EH (cell line): ENCODE data around the gene GTF3C6.
"Not testable (repeated sequence)": the region's sequence is repeated elsewhere in the genome, so short reads cannot be mapped to it uniquely, and the experiment has no call there.

Source experiments
- DNase-seq: peaks from one replicate; pipeline ENCODE4 v3.0.0-alpha.2; 2015; ENCODE audit warnings: low read depth

The GTF3C6 gene, protein sequence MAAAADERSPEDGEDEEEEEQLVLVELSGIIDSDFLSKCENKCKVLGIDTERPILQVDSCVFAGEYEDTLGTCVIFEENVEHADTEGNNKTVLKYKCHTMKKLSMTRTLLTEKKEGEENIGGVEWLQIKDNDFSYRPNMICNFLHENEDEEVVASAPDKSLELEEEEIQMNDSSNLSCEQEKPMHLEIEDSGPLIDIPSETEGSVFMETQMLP

DNA sequence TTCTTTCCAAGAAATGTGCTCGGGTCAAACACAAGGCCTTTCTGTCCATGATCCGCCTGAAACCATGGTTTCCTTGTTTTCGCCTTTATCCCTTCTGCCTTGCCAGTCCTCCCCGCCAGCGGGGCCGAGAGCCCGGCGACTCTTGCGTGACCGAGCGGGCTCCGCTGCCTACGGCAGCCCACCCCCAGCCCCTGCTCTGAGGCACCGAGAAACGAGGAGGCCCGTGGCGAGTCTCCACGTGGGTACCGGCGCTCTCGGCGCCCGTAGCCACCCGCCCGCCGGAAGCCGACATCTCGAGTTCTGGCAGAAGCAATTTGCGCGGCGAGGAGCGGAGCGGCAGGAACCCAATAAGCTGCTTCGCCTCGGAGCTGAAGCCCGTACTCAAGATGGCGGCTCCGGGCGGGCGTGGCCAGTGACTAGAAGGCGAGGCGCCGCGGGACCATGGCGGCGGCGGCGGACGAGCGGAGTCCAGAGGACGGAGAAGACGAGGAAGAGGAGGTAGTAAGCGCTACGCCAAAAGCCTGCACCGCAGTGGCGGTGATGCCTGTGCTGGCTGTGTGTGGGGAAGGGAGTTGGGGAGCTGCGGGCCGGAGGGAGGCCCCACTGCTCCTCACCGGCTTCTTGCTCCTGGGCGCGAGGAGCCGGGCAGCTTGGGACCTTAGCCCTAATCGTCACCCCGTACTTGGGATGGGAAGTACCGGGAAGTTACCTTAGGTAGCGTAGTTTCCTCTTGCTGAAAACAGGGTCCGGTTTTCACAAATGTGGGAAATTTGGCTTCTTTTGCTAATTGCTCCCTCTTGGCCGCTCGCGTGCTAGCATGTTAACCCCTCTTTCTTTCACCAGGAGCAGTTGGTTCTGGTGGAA lies at the start of gene GTF3C6:
TSS of gene GTF3C6 (plus strand) at position 378 of the 864 bp plus-strand sequence. CDS start at position 442, 64 bp downstream.
- DNase-seq = peak; percentile 94

DNA sequence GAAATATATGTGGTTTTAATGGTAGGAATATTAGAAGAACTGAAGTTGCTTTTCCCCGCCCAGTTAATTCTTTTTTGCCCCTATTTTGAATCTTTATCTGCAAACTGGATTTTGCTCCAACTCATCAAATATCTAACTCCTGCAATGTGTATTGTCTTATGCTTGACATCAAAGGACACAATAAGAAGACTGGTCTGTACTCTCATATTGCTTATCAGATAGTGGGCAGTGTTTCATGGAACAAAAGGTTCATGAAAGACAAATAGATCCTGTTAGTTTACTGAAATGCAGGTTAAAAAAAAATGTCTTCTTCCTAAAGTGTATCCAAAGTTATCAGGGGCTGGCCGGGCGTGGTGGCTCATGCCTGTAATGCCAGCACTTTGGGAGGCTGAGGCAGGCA lies 27.7 kb upstream of the GTF3C6 start:
- no peak for DNase-seq

DNA sequence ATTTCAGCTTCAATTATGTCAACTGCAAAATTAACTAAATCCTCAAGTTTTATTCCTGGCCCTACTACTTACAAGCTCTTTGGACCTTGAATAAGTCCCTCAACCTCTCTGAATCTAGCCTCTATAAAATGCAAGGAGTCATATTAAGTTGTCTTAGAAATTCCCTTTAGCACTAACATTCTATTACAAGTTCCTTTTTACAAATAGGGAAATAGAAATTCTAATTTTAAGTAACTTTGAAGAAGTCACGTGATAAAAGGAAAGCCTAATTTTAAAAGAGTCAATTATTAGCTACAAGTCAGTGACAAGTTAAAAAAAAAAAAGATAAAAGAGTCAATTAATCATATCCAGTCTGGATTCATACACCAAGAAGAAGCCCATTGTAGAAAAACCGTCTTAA lies 24.6 kb upstream of the GTF3C6 start:
- DNase-seq = no peak

DNA sequence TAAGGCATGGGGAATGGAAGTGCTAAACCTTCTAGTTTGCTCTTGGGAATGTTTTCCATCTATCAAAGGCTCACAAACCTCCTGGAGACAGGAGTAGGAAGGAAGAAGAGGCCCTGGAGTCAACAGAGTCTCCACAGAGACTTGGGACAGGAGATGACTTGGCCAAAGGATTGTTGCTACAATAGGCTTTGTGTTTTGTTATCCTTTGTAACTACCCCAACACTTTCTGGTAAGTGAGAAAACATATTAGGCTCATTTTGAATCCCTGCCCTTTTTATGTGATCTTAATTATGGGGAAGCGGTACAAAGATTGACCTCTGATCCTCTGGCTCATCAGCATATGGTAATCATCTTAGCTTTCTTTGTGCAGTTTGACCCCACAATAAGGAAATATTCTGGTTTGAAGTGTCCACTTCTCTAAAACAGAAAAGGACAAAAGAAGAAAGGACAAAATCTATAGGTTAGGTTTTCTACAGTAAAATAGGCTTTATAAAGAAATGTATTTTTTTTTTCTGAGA lies 24.1 kb upstream of the GTF3C6 start:
- no peak for DNase-seq

DNA sequence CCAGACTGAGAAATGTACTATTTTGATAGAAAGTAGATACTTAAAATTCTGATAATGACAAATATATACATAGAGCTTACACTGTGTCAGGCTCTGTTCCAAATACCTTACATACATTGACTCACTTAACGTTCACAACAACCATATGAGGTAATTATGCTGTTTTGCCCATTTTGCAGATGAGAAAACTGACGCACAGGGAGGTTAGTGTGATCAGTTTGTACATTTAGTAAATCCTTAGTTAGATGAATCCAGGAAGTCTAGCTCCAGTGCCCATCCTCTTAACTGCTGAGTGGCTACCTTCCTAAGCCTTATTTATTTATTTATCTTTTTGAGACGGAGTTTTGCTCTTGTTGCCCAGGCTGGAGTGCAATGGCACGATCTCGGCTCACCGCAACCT lies 23.3 kb upstream of the GTF3C6 start:
- no peak for DNase-seq

DNA sequence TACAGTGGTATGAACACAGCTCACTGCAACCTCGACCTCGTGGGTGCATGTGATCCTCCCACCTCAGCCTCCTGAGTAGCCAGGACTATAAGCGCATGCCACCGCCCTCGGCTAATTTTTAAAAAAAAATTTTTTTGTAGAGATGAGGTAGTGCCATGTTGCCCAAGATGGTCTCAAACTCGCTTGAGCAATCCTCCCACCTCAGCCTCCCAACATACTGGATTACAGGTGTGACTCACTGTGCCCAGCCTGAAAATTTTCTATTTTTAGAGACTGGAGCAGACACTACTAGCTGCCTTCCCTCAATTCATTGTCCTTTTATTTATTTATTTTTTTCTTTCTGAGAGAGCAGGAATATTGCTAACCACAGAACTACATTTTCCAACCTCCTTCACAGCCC lies 20.3 kb upstream of the GTF3C6 start:
- DNase-seq = no peak

DNA sequence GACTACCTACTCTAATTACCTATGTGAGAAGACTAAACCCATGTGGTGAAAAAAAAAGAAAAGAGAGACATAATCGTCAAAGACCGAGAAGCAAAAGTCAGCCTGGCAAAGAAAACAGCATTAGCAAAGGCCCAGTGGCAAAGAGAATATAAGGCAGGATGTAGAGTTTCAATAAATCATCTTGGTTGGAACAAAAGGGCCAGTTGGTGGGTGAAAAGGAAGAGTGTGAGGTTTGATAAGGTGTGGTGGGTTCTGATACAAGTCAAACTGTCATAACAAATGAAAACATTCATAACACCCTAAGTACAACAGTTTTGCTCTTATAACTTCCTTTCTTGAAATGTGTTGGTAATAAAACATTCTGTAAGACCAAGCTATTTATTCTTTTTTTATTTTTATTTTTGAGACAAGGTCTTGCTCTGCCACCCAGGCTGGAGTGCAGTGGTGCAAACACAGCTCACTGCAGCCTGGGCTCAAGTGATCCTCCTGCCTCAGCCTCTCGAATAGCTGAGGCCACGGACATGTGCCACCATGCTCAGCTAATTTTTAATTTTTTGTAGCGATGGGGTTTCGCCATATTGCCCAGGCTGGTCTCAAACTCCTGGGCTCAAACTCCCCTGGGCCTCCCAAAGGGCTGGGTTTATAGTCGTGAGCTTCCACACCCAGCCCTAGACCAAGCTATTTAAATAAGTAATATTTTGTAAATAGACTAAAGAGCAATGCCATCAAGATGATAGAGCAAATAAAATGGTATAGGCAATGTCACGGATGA lies 18.9 kb upstream of the GTF3C6 start:
- DNase-seq = no peak

DNA sequence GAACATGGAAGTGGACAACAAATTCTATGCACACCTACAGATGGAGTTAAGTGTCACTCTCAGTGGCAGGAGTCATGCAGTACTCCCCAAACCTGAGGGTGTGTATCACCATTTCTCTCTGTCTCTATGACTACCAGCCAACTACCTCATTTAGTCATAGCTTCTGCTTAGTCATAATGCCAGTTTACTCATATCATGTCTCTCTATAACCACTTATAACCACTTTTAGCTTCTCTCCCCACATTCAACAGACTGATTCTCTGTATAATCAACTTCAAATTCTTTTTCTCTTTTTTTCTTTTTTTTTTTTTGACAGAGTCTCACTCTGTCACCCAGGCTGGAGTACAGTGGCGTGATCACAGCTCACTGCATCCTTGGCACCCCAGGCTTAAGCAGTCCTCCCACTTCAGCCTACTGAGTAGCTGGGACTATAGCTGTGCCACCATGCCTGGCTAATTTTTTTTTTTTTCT lies 13.8 kb upstream of the GTF3C6 start:
- DNase-seq = peak; percentile 89

DNA sequence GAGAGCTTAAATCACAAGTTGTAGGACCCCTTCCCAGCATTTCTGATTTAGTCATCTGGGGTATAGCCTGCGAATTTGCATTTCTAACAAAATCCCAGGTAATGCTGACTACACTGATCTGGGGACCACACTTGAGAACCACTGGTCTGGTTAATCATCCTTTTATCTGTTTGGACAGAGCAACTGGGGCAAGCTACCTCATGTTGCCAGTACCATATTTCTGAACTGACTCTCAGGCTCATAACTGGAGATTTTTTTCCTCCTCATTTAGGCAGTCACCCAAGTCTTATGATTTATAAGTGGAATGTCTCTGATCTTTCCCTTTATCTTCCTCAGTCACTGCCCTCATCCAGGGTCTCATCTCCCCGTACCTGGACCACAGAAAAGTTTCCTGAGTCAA lies 12.0 kb upstream of the GTF3C6 start:
- peak; percentile 27 for DNase-seq

DNA sequence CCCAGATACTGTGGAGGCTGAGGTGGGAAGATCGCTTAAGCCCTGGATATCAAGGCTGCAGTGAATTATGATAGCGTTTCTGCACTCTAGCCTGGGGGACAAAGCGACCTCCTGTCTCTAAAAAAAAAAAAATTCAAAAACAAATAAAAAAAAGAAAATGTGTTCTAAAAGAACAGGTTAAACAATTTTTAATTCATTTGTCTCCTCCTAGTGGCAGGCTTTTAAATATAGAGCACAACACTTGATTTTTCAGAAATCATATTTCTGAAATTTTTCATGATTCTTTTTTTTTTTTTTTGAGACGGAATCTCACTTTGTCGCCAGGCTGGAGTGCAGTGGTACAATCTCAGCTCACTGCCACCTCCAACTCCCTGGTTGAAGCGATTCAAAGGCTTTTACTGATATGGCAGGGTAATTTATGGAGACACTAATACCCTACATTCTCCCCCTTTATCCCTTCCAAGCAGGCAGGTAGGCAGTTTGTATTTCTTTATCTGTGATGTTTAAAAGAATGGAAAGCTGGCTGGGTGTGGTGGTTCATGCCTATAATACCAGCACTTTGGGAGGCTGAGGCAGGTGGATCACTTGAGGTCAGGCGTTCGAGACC lies 8.7 kb upstream of the GTF3C6 start:
- peak; percentile 42 for DNase-seq

DNA sequence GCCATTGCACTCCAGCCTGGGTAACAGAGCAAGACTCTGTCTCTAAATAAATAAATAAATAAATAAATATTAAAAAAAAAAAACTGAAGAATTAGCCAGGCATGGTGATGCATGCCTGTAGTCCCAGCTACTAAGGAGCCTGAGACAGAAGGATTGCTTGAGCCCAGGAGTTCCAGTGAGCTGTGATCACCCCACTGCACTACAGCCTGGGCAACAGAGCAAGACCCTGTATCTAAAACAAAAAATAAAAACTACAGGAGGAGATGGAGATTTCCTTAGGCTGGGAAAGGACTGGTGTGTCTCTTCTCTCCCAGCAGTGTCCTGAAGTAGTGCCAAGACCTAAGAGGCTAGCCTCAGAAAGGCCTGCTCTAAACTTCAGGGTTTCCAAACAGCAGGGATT lies 8.1 kb upstream of the GTF3C6 start:
- DNase-seq = peak; percentile 28

DNA sequence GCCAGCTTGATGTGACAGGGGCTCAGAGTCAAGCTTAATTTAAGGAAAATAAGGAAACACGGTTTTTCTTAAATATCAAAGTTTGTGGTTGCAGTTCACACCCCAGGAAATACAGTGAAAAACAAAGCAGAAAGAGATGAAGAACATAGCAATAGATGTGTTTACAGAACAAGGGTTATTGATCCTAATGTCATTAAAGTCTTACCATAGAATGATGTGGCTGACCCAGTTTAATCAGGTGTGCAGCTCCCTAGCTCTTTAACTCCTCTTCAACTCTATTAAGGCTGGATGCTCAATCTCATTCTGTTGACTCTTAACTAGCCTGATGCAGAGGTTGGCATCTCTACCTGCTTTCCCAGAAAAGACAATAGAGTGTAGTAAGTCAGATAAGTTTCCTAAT lies 7.5 kb upstream of the GTF3C6 start:
- DNase-seq = no peak

DNA sequence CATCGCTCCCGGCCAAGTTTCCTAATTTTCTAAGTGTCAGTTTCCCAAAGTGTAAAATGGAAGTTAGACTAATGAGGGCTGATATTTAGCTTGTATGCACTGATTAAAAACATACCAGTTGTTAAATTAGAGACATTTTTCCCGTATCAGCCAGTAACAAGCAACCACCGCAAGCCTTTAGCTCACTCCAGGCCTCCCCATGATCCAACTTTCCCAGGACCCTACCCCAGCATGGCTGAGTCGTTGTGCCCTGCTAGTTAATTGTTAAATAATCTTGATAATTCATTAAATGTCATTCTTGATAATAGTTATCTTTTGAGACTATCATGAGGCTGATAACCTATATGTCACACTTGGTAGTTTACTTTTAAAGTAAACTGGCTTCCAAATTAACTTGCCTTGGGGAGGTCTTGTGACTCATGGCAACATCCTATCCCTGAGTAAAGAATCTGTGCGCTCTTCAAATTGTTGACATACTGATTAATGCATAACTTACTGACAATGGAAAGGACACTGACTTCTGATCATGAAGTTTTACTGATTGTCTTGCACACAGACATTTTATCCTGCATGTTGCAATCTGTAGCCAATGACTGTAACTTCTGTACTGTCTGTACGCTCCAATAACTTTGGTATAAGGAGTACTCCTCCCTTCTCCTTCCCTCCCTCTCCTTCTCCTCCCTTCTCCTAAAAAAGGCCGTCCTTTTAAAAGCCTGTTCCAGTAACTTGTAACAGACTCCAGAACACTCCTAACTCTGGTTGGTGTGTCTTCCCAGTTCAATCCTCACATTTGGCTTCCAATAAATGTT lies 6.3 kb upstream of the GTF3C6 start:
- DNase-seq = peak; percentile 92

DNA sequence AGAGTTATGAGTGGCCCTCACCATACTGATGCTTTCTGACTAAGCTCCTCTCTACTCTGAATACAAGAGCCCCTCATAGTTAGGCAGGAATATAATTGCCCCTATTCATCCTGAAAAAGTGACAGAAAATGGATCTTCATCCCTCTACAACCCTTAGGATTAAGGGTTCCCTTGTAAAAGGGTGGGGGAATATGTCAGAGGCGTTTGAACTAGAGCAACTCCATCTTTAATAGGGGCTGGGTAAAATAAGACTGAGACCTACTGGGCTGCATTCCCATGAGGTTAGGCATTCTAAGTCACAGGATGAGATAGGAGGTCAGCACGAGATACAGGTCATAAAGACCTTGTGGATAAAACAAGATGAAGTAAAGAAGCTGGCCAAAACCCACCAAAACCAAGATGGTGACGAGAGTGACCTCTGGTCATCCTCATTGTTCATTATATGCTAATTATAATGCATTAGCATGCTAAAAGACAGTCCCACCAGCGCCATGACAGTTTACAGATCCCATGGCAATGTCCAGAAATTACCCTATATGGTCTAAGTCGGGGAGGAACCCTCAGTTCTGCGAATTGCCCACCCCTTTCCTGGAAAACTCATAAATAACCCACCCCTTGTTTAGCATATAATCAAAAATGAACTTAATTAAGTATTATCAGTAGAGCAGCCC lies 4.7 kb upstream of the GTF3C6 start:
- DNase-seq = no peak

DNA sequence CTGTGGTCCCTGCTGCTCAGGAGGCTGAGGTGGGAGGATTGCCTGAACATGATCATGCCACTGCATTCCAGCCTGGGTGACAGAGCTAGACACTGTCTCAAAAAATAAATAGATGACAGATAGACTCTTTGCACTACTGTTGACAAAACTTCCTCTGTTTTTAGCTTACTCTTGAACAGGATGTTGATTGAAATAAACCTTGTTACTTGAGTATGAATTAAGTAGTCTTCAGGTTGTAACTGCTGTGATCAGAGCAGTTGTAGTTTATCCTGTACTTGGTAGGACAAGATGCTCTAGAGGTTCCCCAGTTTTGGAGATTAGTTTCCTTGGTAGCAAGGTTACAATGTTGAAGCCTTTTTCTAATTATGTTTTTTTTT lies 1.5 kb downstream of the GTF3C6 start:
- no peak for DNase-seq

DNA sequence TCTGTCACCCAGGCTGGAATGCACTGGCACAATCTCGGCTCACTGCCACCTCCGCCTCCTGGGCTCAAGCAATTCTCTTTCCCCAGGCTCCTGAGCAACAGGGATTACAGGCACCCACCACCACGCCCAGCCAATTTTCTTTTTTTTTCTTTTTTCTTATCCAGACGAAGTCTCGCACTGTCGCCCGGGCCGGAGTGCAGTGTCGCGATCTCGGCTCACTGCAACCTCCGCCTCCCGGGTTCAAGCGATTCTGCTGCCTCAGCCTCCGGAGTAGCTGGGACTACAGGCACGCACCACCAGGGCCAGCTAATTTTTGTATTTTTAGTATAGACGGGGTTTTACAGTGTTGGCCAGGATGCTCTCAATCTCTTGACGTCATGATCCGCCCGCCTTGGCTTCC lies 4.1 kb downstream of the GTF3C6 start:
- not testable (repeated sequence) for DNase-seq

DNA sequence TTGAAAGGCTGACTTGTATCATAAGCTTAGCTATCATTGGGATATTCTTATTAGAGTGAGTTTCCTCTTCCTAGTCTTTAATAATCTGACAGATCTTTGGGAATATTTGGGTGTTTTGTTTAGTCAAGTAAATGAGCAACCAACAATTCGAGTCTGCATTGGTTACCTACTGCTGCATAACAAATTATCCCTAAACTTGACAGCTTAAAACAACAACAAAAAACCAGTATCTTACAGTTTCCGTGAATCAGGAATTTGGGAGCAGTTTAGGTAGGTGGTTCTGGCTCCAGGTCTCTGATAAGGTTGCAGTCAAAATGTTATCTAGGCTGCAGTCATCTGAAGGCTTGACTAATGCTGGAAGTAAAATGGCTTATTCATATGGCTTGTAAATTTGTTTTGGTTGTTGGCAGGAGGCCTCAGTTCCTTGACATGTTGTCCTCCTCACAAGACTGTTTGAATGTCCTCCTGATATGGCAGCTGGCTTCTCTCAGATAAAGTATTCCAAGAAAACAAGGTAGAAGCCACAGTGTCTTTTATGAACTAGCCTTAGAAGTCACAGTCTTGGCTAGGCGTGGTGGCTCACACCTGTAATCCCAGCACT lies 7.2 kb downstream of the GTF3C6 start:
- no peak for DNase-seq

DNA sequence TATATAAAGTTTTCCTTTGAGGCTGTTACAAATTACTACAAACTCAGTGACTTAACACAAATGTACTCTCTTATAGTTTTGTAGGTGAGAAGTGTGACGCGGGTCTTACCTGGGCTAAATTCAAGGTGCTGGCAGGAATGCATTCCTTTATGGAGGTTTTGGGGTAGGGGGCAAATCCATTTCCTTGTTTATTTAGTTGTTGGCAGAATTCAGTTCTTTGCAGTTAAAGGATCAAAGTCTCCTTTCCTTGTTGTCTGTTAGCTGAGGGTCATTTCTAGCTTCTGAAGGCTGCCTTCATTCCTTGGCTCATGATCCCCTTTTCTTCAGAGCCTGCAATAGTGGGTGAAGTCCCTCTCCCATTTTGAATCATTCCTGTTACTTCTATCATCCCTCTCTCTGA lies 10.2 kb downstream of the GTF3C6 start:
- DNase-seq = not testable (repeated sequence)

DNA sequence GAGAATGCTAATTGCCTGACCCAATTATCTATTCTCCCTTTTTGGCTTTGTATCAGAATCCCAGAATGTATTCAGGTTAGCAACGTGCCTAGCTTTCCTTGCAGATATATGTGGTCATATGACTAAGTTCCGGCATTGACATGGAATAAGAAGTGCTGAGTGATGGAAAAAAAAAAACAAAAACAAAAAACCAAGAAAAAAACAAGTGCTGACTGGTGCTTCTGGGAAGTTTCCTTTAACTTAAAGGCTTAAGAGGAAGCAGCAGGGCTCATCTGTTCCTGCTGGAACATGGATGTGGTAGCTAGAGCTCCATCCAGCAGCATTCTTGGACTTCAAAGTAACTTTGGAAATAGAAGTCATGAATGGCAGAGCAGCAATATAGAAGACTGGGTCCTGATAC lies 13.0 kb downstream of the GTF3C6 start:
- DNase-seq = no peak

DNA sequence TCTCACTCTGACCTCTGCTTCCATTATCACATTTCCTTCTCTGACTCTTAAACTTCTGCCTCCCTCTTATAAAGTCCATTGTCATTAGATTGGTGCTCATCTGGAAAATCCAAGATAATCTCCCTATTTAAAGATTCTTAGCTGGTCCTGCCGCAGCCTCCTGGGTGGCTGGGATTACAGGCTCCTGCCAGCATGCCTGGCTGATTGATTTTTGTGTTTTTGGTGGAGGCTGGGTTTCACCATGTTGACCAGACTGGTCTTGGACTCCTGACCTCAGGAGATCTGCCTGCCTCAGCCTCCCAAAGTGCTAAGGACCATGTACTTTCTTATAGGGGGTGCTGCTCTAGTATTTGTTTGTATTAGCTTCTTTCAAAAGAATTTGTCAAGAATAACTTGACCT lies 18.1 kb downstream of the GTF3C6 start:
- DNase-seq = no peak
